Measurements from ENCODE around the gene BCAS1. TPM values are rescaled to one million over a fixed set of nuclear protein-coding genes. Genes with fewer than 3 reads are reported as not detected.
A peak's percentile ranks its signal among the peaks of the same experiment; 100 is the strongest.

The BCAS1 gene
- total RNA-seq, 4 donors from 2014 or later = 0.97 to 9.3 (median 4.4) TPM

DNA sequence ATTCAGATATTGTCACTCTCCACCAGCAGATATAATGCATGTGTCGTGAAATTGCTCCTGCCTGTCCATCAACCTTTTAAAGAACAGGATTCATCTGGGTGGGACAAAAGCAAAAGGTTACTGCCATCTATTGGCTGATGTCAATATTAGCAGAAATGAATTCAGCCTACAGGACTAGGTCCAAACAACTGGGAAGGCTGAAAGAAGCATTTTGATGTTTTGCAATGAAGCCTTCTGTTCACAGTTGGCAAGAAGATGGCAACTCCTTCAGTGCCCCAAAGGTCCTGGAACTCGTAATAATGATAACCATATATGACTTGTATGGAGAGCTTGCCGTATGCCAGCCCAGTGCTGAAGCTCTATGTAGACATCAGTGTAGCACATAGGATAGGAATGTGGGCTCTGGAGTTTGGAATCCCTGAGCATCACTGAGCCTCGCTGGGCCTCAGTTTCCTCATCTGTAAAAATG lies 7.5 kb downstream of the BCAS1 start:
- Histone ChIP-seq H3K9me3 (no peaks in the 10 kb centered on the region), H3K27ac (no peak overlapping the region), H3K36me3 (no peaks in the 10 kb centered on the region), H3K4me1 (peaks cover 0 to 31% (median 12%) of the 10 kb centered on the region in 3 donors), H3K4me3 (no peak overlapping the region), H3K27me3 (no peaks in the 10 kb centered on the region)
- intact Hi-C loops (cut with DNase I) = no loop called here
- WGBS, 2 donors = 31 to 40% methylated on average over 4 of the region's 4 CpGs
- TF ChIP-seq, protein P1, sequence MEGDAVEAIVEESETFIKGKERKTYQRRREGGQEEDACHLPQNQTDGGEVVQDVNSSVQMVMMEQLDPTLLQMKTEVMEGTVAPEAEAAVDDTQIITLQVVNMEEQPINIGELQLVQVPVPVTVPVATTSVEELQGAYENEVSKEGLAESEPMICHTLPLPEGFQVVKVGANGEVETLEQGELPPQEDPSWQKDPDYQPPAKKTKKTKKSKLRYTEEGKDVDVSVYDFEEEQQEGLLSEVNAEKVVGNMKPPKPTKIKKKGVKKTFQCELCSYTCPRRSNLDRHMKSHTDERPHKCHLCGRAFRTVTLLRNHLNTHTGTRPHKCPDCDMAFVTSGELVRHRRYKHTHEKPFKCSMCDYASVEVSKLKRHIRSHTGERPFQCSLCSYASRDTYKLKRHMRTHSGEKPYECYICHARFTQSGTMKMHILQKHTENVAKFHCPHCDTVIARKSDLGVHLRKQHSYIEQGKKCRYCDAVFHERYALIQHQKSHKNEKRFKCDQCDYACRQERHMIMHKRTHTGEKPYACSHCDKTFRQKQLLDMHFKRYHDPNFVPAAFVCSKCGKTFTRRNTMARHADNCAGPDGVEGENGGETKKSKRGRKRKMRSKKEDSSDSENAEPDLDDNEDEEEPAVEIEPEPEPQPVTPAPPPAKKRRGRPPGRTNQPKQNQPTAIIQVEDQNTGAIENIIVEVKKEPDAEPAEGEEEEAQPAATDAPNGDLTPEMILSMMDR (IDR thresholded peaks at IDR 0.05) = peak; percentile 28 to 63 (median 42)
- no peak for TF ChIP-seq POLR2A (IDR thresholded peaks at IDR 0.05)
- DNase-seq = no peak

DNA sequence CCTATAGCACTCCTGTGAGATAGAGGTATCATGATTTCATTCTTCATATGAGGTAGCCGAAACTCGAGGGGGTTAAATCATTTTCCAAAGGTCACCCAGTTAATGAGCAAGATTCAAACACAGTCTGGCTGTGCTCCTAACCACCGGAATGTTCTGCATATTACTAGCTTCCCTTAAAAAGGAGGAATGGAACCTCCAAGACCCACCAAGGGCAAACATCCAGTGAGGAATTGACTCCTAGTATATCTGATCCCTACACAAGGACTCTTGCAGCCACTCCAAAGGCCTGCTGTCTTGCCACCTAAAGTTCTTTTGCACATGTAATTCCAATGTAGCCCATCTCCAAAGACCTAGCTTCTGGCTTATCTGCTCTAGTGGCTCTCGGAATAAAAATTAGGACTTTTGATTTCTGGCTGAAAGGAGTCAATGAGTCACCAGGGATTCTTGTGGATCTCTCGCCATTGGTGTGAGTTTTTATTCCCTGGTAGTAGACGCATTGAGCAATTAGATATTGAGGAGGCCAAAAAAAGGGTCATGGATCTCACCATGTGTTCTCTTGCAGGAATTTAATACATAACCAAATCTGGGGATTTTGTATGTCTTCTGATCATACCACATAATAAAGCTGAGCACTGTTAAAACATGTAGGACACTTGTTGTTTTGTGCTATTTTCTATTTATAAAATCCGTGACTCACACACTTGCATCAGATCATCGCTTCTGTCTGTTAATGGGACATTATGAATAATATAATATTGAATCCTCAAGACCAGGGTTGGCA lies 9.1 kb downstream of the BCAS1 start:
- DNase-seq = no peak
- no peaks in the 10 kb centered on the region for H3K27me3 ChIP-seq
- no peaks in the 10 kb centered on the region for H3K36me3 ChIP-seq
- no peak overlapping the region for H3K4me3 ChIP-seq
- WGBS, 2 donors = 44 to 48% methylated on average over 7 to 8 of the region's 8 CpGs
- H3K27ac ChIP-seq = peak overlapping the region in 3 of 4 donors; percentile 30 to 65 (median 30)
- TF ChIP-seq, protein P1 (IDR thresholded peaks at IDR 0.05) = no peak
- no peak for TF ChIP-seq POLR2A (IDR thresholded peaks at IDR 0.05)
- intact Hi-C loops (cut with DNase I) = no loop called here
- H3K9me3 ChIP-seq = no peaks in the 10 kb centered on the region
- peaks cover 0 to 21% (median 12%) of the 10 kb centered on the region in 3 donors for H3K4me1 ChIP-seq

DNA sequence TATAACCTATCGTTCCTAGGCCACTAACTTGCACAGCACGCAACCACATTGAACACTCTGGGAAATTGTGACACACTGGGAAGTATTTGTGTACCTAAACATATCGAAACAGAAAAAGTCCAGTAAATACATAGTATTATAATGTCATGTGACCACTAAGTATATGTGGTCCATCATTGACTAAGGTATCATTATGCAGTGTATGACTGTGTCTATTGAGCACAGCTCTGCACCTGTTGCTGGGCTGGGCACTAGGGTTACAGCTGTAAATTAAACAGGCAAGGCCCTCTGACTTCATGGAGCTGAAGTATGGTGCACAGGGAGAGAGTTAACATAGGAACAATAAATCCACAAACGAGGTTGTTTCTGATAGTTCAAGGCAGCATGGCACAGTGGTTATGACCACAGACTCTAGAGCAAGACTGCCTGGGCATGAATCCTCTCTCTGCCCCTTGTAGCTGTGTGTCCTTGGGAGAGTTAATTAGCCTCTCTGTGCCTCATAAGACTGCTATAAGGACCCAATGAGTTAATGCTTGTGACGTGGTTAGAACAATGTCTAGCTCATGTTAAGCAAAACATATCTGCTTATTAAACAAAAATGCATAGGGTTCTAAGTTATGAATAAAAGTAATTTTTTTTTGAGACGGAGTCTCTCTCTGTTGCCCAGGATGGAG lies 10.6 kb downstream of the BCAS1 start:
- WGBS, 2 donors = 86 to 88% methylated on average over 6 of the region's 6 CpGs
- Histone ChIP-seq H3K9me3 (no peaks in the 10 kb centered on the region), H3K27me3 (no peaks in the 10 kb centered on the region), H3K27ac (no peak overlapping the region), H3K4me3 (no peak overlapping the region), H3K36me3 (no peaks in the 10 kb centered on the region), H3K4me1 (peaks cover 0 to 21% (median 12%) of the 10 kb centered on the region in 3 donors)
- TF ChIP-seq, protein P1 (IDR thresholded peaks at IDR 0.05) = no peak
- TF ChIP-seq POLR2A (IDR thresholded peaks at IDR 0.05) = no peak
- DNase-seq = no peak
- intact Hi-C loops (cut with DNase I) = no loop called here

- Histone ChIP-seq H3K27me3 (no peaks in the 10 kb centered on the region), H3K4me3 (no peak overlapping the region), H3K27ac (no peak overlapping the region), H3K9me3 (no peaks in the 10 kb centered on the region), H3K4me1 (peaks cover 0 to 21% (median 12%) of the 10 kb centered on the region in 3 donors), H3K36me3 (no peaks in the 10 kb centered on the region)
- intact Hi-C loops (cut with DNase I) = no loop called here
- DNase-seq = no peak
- 70 to 82% methylated on average over 16 of the region's 16 CpGs for WGBS, 2 donors
- no peak for TF ChIP-seq POLR2A (IDR thresholded peaks at IDR 0.05)
- TF ChIP-seq, protein P1 (IDR thresholded peaks at IDR 0.05) = no peak
Measured at GRCh38 chr20:54058420-54059139, 11.8 kb downstream of the BCAS1 start.
